OCI-LY7 (cell line): ENCODE results near the gene TUB. TPM values are rescaled to one million over a fixed set of nuclear protein-coding genes. Genes with fewer than 3 reads are reported as not detected.

Experiments
- BruUV-seq: library from RNA; stranded (reverse); fragments of 400-500 nt; replicated peaks from 2 replicates; lab custom pipeline; 2021; lab: Mats Ljungman, UMichigan
- CTCF ChIA-PET: fragments of 300-600 bp; sonication (Branson Sonifier 250); formaldehyde crosslinking; loops from one replicate; lab custom pipeline; 2022; ENCODE audit warnings: antibody characterized with exemption; ENCODE audit not compliant: unreplicated experiment; lab: Charles Lee
- POLR2A ChIA-PET: fragments of 300-600 bp; sonication (Branson Sonifier 250); formaldehyde crosslinking; loops from one replicate; lab custom pipeline; 2022; ENCODE audit warnings: antibody characterized with exemption; lab: Charles Lee
- DNase-seq: peaks from one replicate; pipeline ENCODE4 v3.0.0-alpha.2; 2015; ENCODE audit warnings: low spot score
- H2AFZ ChIP-seq: fragments of 200-600 bp; sonication (generic), shearing (Covaris generic); 2 replicates; pipeline ENCODE4 v1.6.1; 2014; ENCODE audit warnings: mild to moderate bottlenecking, antibody characterized with exemption, low read length, moderate library complexity
- H3K27ac ChIP-seq: fragments of 200-600 bp; sonication (generic); 2 replicates; pipeline ENCODE4 v1.5.1; 2014; ENCODE audit warnings: mixed run types, low read depth, mild to moderate bottlenecking, moderate library complexity, low read length, inconsistent platforms; ENCODE audit not compliant: poor library complexity, severe bottlenecking
- H3K36me3 ChIP-seq: fragments of 200-600 bp; sonication (generic); 2 replicates; pipeline ENCODE4 v1.6.1; 2014; ENCODE audit warnings: mild to moderate bottlenecking, antibody characterized with exemption, low read length, moderate library complexity, mixed read lengths; ENCODE audit not compliant: insufficient read depth
- H3K4me1 ChIP-seq: fragments of 200-600 bp; sonication (generic); 2 replicates; pipeline ENCODE4 v1.5.1; 2014; ENCODE audit warnings: mild to moderate bottlenecking, low read length; ENCODE audit not compliant: insufficient read depth, poor library complexity, severe bottlenecking
- H3K4me2 ChIP-seq: fragments of 200-600 bp; sonication (generic); 2 replicates; pipeline ENCODE4 v1.6.1; 2014; ENCODE audit warnings: mild to moderate bottlenecking, low read length
- H3K4me3 ChIP-seq: fragments of 200-600 bp; sonication (generic); 2 replicates; pipeline ENCODE4 v1.5.1; 2014; ENCODE audit warnings: mild to moderate bottlenecking, low read depth, low read length; ENCODE audit not compliant: poor library complexity, severe bottlenecking
- H3K79me2 ChIP-seq: fragments of 200-600 bp; sonication (generic); 2 replicates; pipeline ENCODE4 v1.6.1; 2016; ENCODE audit warnings: low read depth, mild to moderate bottlenecking, low read length, moderate library complexity, mixed read lengths; ENCODE audit not compliant: insufficient read depth
- H3K9me2 ChIP-seq: fragments of 200-600 bp; sonication (generic); 2 replicates; pipeline ENCODE4 v1.6.1; 2016; ENCODE audit warnings: mild to moderate bottlenecking, low read length, mixed read lengths; ENCODE audit not compliant: insufficient read depth
- H3K9me3 ChIP-seq: fragments of 200-600 bp; sonication (generic); 2 replicates; pipeline ENCODE4 v1.6.1; 2014; ENCODE audit warnings: mild to moderate bottlenecking, mixed run types, low read length, mixed read lengths
- H4K20me1 ChIP-seq: fragments of 200-600 bp; sonication (generic); 2 replicates; pipeline ENCODE4 v1.6.1; 2014; ENCODE audit warnings: mild to moderate bottlenecking, antibody characterized with exemption, low read length, moderate library complexity, mixed read lengths; ENCODE audit not compliant: insufficient read depth
- EZH2phosphoT487 ChIP-seq: fragments of 200-600 bp; sonication (generic); IDR thresholded peaks from 2 replicates; pipeline ENCODE4 v1.6.1; 2018; ENCODE audit warnings: low read depth, borderline replicate concordance, mild to moderate bottlenecking, mixed run types, antibody characterized with exemption, low read length, moderate library complexity, mixed read lengths
- intact Hi-C: fragments of 100-400 bp; cut with micrococcal nuclease; formaldehyde crosslinking; loops from one replicate; pipeline ENCODE4 v1.10.0; 2022; ENCODE audit not compliant: unreplicated experiment
- total RNA-seq, 2 experiments: library from RNA; depleted of rRNA in 1 of 2; stranded (reverse); fragments of >200 nt in 1 of 2; shearing (Covaris generic) in 1 of 2; gene quantifications; 2 replicates each; pipeline ENCODE4 v1.2.3, GENCODE V29; 2014 to 2022
- TF ChIP-seq, protein P1 (sequence below): fragments of 200-600 bp; sonication (generic); conservative IDR thresholded peaks from 2 replicates; pipeline ENCODE4 v1.5.1; 2014; ENCODE audit warnings: mild to moderate bottlenecking, antibody characterized with exemption, low read length, moderate library complexity, mixed read lengths

TUB gene
- total RNA-seq, 2 experiments from 2014 or later = not detected

DNA sequence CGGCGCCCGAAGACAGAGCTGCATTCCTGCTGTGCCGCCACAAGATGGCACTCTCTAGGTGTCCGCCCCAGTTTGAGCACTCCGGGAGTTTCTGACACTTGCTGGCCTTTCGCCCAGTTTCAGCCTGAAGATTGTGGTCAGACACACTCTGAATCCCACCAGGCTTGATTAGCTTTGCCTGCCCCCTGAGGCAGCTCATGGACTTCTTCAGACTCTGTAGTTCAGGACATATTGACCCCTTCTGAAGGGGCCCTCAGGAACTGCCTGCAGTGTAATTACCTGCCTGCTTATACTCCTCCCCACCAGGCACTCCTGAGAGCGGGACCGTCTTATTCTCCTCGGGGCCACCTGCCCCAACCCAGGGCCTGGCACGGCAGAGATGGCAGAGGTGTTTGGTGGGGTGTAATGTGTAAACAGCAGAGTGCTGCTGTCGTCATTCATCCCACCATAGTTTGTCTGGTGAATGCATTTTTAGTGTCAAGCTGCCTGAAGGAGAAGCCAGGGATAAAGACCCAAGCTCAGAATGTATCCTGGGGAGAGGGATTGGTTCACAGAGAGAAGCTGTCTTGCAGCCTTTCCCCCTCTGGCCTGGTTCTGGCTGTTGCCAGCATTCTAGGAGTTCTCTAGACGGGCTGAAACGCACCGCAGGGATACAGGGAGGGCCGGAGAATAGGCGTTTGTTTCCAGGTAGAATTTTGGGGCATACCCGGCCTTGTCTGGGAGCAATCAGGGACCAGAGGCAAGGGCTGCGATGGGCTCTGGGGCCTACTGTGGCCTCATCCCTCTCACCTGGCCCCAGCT is 47.5 kb upstream of the TUB start:
- CTCF ChIA-PET = interaction anchor here (1.2 to 1.6 kb wide), 2 partner anchors 39 to 66 kb away, joined by 4 to 10 read pairs; no protein-coding TSS in a partner anchor
- POLR2A ChIA-PET = interaction anchor here (0.6 kb wide), 1 partner anchor 552 kb away, joined by 3 read pairs; no protein-coding TSS in a partner anchor
- intact Hi-C loops = loop anchor here (1.0 to 5.0 kb wide), 2 partner anchors 39 to 66 kb away; no protein-coding TSS in a partner anchor
- H3K4me1 ChIP-seq = no peaks in the 10 kb centered on the region
- H3K4me2 ChIP-seq = no peak overlapping the region
- H3K27ac ChIP-seq = no peak overlapping the region
- H3K9me3 ChIP-seq = no peaks in the 10 kb centered on the region
- no peaks in the 10 kb centered on the region for H3K79me2 ChIP-seq
- 0 out of 2 replicates have a peak overlapping the region, but pooled peaks have one; percentile 8 for H2AFZ ChIP-seq
- peak; percentile 40 for DNase-seq
- H3K9me2 ChIP-seq = no peaks in the 10 kb centered on the region
- no peaks in the 10 kb centered on the region for H3K36me3 ChIP-seq
- H4K20me1 ChIP-seq = no peaks in the 10 kb centered on the region
- BruUV-seq = no TSS peak
- no peak overlapping the region for H3K4me3 ChIP-seq
- TF ChIP-seq, protein P1, sequence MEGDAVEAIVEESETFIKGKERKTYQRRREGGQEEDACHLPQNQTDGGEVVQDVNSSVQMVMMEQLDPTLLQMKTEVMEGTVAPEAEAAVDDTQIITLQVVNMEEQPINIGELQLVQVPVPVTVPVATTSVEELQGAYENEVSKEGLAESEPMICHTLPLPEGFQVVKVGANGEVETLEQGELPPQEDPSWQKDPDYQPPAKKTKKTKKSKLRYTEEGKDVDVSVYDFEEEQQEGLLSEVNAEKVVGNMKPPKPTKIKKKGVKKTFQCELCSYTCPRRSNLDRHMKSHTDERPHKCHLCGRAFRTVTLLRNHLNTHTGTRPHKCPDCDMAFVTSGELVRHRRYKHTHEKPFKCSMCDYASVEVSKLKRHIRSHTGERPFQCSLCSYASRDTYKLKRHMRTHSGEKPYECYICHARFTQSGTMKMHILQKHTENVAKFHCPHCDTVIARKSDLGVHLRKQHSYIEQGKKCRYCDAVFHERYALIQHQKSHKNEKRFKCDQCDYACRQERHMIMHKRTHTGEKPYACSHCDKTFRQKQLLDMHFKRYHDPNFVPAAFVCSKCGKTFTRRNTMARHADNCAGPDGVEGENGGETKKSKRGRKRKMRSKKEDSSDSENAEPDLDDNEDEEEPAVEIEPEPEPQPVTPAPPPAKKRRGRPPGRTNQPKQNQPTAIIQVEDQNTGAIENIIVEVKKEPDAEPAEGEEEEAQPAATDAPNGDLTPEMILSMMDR = peak; percentile 89
- no peak for TF ChIP-seq EZH2phosphoT487

DNA sequence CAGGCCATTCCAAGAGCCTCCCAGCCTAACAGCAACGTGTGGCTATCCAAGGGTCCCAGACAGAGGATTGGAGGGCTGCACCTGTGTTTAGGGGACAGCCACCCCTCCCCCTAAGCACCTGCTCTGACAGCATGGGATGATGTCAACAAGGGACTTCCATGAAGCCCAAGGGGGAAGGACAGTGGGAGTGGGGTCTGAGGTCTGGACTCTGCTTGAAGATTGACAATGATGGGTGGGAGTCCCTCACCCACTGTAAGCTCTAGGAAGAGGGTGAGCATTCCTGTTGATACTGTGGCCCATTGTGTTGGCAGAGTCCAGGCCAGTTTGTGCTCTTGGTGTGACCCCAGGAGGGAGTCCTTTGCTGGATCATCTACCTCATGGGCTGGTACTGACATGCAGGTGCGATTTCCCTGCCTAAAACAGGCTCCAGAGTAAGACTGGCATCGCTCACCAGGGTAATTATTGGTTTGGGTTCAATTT is 46.9 kb upstream of the TUB start:
- TF ChIP-seq EZH2phosphoT487 = no peak
- TF ChIP-seq, protein P1 = no peak
- CTCF ChIA-PET = interaction anchor here (1.1 to 1.6 kb wide), 2 partner anchors 65 kb away, joined by 4 to 10 read pairs; no protein-coding TSS in a partner anchor
- no peak for DNase-seq
- H3K9me3 ChIP-seq = no peaks in the 10 kb centered on the region
- H3K4me2 ChIP-seq = no peak overlapping the region
- H3K4me3 ChIP-seq = no peak overlapping the region
- H3K9me2 ChIP-seq = no peaks in the 10 kb centered on the region
- POLR2A ChIA-PET = no interaction called here
- no peaks in the 10 kb centered on the region for H3K36me3 ChIP-seq
- H4K20me1 ChIP-seq = no peaks in the 10 kb centered on the region
- intact Hi-C loops = loop anchor here (5.0 kb wide), 1 partner anchor 38 kb away; no protein-coding TSS in a partner anchor
- no TSS peak for BruUV-seq
- no peaks in the 10 kb centered on the region for H3K4me1 ChIP-seq
- H2AFZ ChIP-seq = no peak overlapping the region
- no peak overlapping the region for H3K27ac ChIP-seq
- H3K79me2 ChIP-seq = no peaks in the 10 kb centered on the region
